Astrocyte of the cerebellum (primary cell): ENCODE data around the gene GFOD1.
A peak's percentile ranks its signal among the peaks of the same experiment; 100 is the strongest.

Source experiments
- DNase-seq: peaks from one replicate; pipeline ENCODE4 v3.0.0-alpha.2; 2011; ENCODE audit warnings: low read depth
- H3K4me3 ChIP-seq: 2 replicates; pipeline ENCODE4 v1.5.1; 2011; ENCODE audit warnings: mild to moderate bottlenecking, low read depth, low read length, moderate library complexity
- in situ Hi-C: cut with HindIII; loops from 2 replicates; pipeline ENCODE4 v1.10.0; 2017; ENCODE audit warnings: low sequenced_read_pairs
- TF ChIP-seq, protein P1 (sequence below): IDR thresholded peaks from 2 replicates; pipeline ENCODE4 v1.5.1; 2012; ENCODE audit warnings: low read length, low read depth, moderate library complexity, mild to moderate bottlenecking; ENCODE audit errors: missing control alignments

GFOD1 gene

DNA sequence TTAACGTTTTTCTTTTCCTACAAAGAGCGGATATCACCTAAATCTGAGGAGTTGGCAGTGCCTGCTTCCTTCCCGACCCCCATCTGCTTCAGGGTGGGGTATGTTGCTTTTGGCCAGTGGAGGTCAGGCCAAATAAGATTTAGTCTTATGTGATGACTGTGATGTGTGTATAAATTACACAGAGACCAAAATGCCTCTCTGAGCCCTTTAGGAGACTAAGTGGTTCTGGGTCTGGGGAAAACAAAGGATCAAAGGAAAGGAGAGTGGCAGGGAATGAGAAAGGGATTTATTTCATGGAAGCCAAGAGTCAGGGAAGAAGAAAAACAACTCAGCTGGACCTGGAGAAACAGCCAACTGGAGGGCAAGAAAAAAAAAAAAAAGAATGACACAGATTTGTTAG is 120.0 kb downstream of the GFOD1 start:
- H3K4me3 ChIP-seq, result no peak overlapping the region
- in situ Hi-C loops, result no loop called here
- DNase-seq, result no peak
- TF ChIP-seq, protein P1, sequence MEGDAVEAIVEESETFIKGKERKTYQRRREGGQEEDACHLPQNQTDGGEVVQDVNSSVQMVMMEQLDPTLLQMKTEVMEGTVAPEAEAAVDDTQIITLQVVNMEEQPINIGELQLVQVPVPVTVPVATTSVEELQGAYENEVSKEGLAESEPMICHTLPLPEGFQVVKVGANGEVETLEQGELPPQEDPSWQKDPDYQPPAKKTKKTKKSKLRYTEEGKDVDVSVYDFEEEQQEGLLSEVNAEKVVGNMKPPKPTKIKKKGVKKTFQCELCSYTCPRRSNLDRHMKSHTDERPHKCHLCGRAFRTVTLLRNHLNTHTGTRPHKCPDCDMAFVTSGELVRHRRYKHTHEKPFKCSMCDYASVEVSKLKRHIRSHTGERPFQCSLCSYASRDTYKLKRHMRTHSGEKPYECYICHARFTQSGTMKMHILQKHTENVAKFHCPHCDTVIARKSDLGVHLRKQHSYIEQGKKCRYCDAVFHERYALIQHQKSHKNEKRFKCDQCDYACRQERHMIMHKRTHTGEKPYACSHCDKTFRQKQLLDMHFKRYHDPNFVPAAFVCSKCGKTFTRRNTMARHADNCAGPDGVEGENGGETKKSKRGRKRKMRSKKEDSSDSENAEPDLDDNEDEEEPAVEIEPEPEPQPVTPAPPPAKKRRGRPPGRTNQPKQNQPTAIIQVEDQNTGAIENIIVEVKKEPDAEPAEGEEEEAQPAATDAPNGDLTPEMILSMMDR, result no peak

GRCh38 chr6:13365320-13365719 is 122.1 kb downstream of the GFOD1 start:
- TF ChIP-seq, protein P1, result no peak
- H3K4me3 ChIP-seq, result no peak overlapping the region
- in situ Hi-C loops, result no loop called here
- no peak for DNase-seq

- TF ChIP-seq, protein P1, result no peak
- no peak for DNase-seq
- in situ Hi-C loops, result no loop called here
- no peak overlapping the region for H3K4me3 ChIP-seq
Observed at GRCh38 chr6:13364842-13365241, 122.6 kb downstream of the GFOD1 start.

DNA sequence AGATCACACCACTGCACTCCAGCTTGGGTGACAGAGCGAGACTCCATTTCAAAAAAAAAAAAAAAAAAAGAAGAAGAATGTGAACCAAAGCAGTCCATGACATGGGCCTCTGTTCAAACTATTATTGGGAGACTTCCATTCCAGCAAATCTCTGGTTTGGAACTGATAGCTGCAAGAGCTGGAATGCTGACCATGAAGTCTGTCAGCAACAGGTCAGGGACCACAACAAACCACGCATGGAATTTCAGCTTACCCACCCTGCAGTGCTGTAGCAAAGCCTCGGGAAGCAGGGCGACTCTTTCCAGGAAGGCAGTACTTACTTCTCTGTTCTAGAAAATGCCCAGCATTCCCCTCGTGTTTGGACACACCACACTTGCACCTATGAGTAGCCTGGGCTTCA is 125.0 kb downstream of the GFOD1 start:
- TF ChIP-seq, protein P1, result no peak
- H3K4me3 ChIP-seq, result no peak overlapping the region
- peak; percentile 90 for DNase-seq
- in situ Hi-C loops, result no loop called here

DNA sequence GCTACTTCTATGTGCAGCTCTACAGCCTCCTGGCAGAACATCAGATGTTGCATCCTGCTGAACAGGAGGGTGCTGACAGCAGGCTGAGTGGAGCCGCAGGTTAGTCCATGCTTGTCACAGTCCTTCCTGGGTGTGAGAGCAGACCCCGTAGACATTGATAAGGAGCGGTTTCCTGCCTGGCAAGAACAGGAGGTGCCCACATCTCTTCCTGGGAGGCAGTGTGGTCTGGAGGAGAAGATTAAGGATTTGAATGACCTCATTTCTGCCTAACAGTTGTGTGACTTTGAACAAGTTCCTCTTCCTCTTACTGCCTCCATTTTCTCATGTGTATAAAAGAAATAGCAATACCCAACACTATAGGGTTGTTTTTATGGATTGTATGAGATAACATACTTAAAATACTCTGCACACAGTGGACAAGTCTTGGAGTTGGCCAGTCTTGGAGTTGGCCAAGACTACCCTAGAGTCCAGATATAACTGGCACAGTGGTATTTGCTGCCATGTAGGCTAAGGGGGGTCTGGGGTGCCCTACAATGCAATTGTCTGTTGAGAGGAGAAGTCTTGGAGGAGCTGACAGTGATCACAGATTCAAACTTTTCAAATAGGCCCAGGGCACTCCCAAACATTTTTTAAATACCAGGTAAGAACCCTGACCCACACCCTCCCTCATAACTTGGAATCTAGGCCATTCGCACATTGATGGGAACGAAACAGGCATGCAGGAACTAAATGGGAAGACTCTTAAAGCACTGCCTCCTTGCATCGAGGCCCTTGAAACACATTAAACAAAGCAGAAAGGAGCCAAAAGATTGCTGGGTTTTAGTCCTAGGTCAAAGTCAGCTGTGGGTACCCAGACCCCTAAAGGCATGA is 126.5 kb downstream of the GFOD1 start:
- no peak overlapping the region for H3K4me3 ChIP-seq
- in situ Hi-C loops, result no loop called here
- DNase-seq, result no peak
- TF ChIP-seq, protein P1, result no peak

DNA sequence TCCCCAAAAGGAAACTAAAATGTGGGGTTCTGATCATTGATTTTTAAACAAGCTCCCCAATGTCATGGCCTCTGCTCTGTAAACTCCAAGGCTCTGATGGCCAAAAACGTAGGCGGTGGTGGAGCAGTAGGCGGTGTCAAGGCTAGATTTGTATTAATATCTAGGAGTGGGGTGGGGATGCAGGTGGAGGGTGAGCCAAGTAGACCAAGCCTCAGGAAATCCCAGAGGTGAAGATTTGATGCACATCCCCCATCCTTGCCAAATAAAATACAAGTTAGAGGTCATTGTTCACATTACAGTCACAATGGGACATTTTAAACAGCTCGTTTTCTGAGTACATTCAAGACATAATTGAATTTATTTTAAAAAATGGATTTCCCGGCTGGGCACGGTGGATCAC is 128.1 kb downstream of the GFOD1 start:
- in situ Hi-C loops, result no loop called here
- H3K4me3 ChIP-seq, result no peak overlapping the region
- DNase-seq, result no peak
- TF ChIP-seq, protein P1, result no peak
